ENCODE data around the gene NRTN.

Gene NRTN

DNA sequence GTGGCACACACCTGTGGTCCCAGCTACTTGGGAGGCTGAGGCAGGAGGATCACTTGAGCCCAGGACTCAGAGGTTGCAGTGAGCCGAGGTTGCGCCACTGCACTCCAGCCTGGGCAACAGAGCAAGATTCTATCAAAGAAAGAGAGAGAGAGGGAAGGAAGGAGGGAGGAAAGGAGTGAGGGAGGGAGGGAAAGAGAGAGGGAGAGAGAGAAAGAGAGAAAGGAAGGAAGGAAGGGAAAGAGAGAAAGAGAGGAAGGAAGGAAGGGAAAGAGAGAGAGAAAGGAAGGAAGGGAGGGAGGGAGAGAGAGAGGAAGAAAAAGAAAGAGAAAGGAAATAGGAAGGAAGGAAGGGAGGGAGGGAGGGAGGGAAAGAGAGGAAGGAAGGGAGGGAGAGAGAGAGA lies 12.4 kb downstream of the NRTN start:
- H3K9me3 ChIP-seq (ENCODE audit: insufficient read depth, low read length, severe bottlenecking) = no peaks in the 10 kb centered on the region
- H3K79me2 ChIP-seq (ENCODE audit: insufficient read depth, low read length) = no peaks in the 10 kb centered on the region
- no peaks in the 10 kb centered on the region for H3K4me1 ChIP-seq (ENCODE audit: insufficient read depth, low read length)
- ATAC-seq (ENCODE audit: insufficient read depth, low read depth) (no peak), DNase-seq (no peak)
- H3K9ac ChIP-seq (ENCODE audit: low read depth, low read length) = no peak overlapping the region
- TF ChIP-seq, protein P1, sequence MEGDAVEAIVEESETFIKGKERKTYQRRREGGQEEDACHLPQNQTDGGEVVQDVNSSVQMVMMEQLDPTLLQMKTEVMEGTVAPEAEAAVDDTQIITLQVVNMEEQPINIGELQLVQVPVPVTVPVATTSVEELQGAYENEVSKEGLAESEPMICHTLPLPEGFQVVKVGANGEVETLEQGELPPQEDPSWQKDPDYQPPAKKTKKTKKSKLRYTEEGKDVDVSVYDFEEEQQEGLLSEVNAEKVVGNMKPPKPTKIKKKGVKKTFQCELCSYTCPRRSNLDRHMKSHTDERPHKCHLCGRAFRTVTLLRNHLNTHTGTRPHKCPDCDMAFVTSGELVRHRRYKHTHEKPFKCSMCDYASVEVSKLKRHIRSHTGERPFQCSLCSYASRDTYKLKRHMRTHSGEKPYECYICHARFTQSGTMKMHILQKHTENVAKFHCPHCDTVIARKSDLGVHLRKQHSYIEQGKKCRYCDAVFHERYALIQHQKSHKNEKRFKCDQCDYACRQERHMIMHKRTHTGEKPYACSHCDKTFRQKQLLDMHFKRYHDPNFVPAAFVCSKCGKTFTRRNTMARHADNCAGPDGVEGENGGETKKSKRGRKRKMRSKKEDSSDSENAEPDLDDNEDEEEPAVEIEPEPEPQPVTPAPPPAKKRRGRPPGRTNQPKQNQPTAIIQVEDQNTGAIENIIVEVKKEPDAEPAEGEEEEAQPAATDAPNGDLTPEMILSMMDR (IDR thresholded peaks at IDR 0.05; ENCODE audit: borderline replicate concordance, extremely low read depth, low read length, poor library complexity, severe bottlenecking) = no peak
- no peak for TF ChIP-seq EZH2 (IDR thresholded peaks at IDR 0.05; ENCODE audit: borderline replicate concordance, low read depth, low read length, severe bottlenecking)
- no peak overlapping the region for H2AFZ ChIP-seq (ENCODE audit: low read depth, low read length)
- H3K27ac ChIP-seq (ENCODE audit: low read length) = no peak overlapping the region
- no peaks in the 10 kb centered on the region for H3K27me3 ChIP-seq (ENCODE audit: insufficient read depth, low read length, poor library complexity)
- no peaks in the 10 kb centered on the region; the same call in 1 of the 2 replicates for H4K20me1 ChIP-seq (ENCODE audit: insufficient read depth, low read length)
- no peak overlapping the region for H3K4me2 ChIP-seq (ENCODE audit: insufficient read depth, low read length)
- no peak overlapping the region for H3K4me3 ChIP-seq (ENCODE audit: low read depth in 1 of 2, low read length in 2 of 2)
- H3K36me3 ChIP-seq (ENCODE audit: insufficient read depth, low read length) = no peaks in the 10 kb centered on the region

DNA sequence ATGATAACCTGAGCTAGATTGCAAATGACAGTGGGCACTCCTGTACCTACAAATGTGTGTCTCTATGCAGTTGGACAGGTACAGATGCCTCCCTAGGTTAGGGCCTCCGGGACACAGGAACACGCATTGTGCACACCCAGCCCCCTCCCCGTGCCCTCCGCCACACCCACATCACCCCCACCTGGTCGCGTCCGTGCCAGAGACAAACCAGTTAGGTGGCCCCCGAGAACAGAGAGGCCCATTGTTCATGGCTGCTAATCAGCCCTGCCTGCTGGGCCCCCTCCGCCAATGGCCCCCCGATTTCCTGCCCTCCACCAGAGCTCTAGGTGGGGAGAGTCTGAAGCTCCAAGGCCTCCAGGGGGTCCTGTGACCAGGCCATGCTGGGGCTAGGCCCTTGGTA lies 13.7 kb downstream of the NRTN start:
- ATAC-seq (ENCODE audit: insufficient read depth, low read depth) (no peak), DNase-seq (no peak)
- no peaks in the 10 kb centered on the region for H3K27me3 ChIP-seq (ENCODE audit: insufficient read depth, low read length, poor library complexity)
- no peak overlapping the region for H3K4me3 ChIP-seq (ENCODE audit: low read depth in 1 of 2, low read length in 2 of 2)
- H3K36me3 ChIP-seq (ENCODE audit: insufficient read depth, low read length) = no peaks in the 10 kb centered on the region
- TF ChIP-seq, protein P1 (IDR thresholded peaks at IDR 0.05; ENCODE audit: borderline replicate concordance, extremely low read depth, low read length, poor library complexity, severe bottlenecking) = no peak
- no peak for TF ChIP-seq EZH2 (IDR thresholded peaks at IDR 0.05; ENCODE audit: borderline replicate concordance, low read depth, low read length, severe bottlenecking)
- no peak overlapping the region for H3K9ac ChIP-seq (ENCODE audit: low read depth, low read length)
- no peaks in the 10 kb centered on the region for H3K4me1 ChIP-seq (ENCODE audit: insufficient read depth, low read length)
- H4K20me1 ChIP-seq (ENCODE audit: insufficient read depth, low read length) = no peaks in the 10 kb centered on the region
- no peaks in the 10 kb centered on the region for H3K79me2 ChIP-seq (ENCODE audit: insufficient read depth, low read length)
- no peak overlapping the region for H3K4me2 ChIP-seq (ENCODE audit: insufficient read depth, low read length)
- H2AFZ ChIP-seq (ENCODE audit: low read depth, low read length) = no peak overlapping the region
- H3K27ac ChIP-seq (ENCODE audit: low read length) = no peak overlapping the region
- no peaks in the 10 kb centered on the region for H3K9me3 ChIP-seq (ENCODE audit: insufficient read depth, low read length, severe bottlenecking)

DNA sequence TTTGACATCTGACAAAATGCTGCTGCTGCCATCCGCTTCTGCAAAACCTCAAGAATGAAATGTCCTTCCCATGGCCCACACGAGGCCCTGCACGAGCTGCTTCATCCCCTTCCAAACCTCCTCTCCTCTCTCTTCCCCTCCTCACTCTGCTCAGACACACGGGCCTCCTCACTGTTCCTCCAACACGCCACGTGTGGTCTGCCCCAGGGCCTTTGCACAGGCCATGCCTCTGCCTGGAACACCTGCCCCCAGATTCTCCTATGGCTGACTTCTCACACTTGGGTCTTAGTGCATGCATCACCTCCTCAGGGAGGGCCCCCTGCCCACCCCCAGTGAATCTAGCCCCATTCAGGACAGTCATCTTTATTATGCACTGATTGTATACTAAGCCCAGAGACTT lies 15.9 kb downstream of the NRTN start:
- no peak for DNase-seq
- ATAC-seq (ENCODE audit: insufficient read depth, low read depth) = no peak
- H3K4me3 ChIP-seq (ENCODE audit: low read depth in 1 of 2, low read length in 2 of 2) = no peak overlapping the region
- no peak for TF ChIP-seq EZH2 (IDR thresholded peaks at IDR 0.05; ENCODE audit: borderline replicate concordance, low read depth, low read length, severe bottlenecking)
- TF ChIP-seq, protein P1 (IDR thresholded peaks at IDR 0.05; ENCODE audit: borderline replicate concordance, extremely low read depth, low read length, poor library complexity, severe bottlenecking) = no peak
- H3K4me2 ChIP-seq (ENCODE audit: insufficient read depth, low read length) = no peak overlapping the region
- H3K36me3 ChIP-seq (ENCODE audit: insufficient read depth, low read length) = no peaks in the 10 kb centered on the region
- H3K4me1 ChIP-seq (ENCODE audit: insufficient read depth, low read length) = no peaks in the 10 kb centered on the region
- H4K20me1 ChIP-seq (ENCODE audit: insufficient read depth, low read length) = no peaks in the 10 kb centered on the region
- no peak overlapping the region for H3K27ac ChIP-seq (ENCODE audit: low read length)
- H3K79me2 ChIP-seq (ENCODE audit: insufficient read depth, low read length) = no peaks in the 10 kb centered on the region
- H2AFZ ChIP-seq (ENCODE audit: low read depth, low read length) = no peak overlapping the region
- H3K9ac ChIP-seq (ENCODE audit: low read depth, low read length) = no peak overlapping the region
- H3K27me3 ChIP-seq (ENCODE audit: insufficient read depth, low read length, poor library complexity) = no peaks in the 10 kb centered on the region
- no peaks in the 10 kb centered on the region for H3K9me3 ChIP-seq (ENCODE audit: insufficient read depth, low read length, severe bottlenecking)
